Right lobe of liver (tissue), 6 donors: ENCODE measurements around the gene NEURL1. TPM values are rescaled to one million over a fixed set of nuclear protein-coding genes. Genes with fewer than 3 reads are reported as not detected.

Experiments
- ATAC-seq, 4 donors: fragments of 200-7000 bp; cut with Tn5 transposase; one replicate each; pipeline ENCODE4 v1.9.1; 2020; ENCODE audit warnings: mild to moderate bottlenecking in 4 of 4, moderate library complexity in 4 of 4
- DNase-seq, 3 donors: peaks; one replicate each; pipeline ENCODE4 v3.0.0-alpha.2; 2020
- H3K27ac ChIP-seq, 3 donors: fragments of 200-600 bp; one replicate each; pipeline ENCODE4 v1.8.0; 2022
- H3K27me3 ChIP-seq, 2 donors: fragments of 200-600 bp; one replicate each; pipeline ENCODE4 v1.8.0; 2022
- H3K36me3 ChIP-seq, 4 donors: fragments of 200-600 bp; sonication (generic) in 1 of 4; one replicate each; pipeline versions ENCODE4 v1.5.1 to v1.8.0; 2017 to 2022; ENCODE audit warnings: control low read depth in 1 of 4
- H3K4me1 ChIP-seq, 4 donors: fragments of 200-600 bp; sonication (generic) in 1 of 4; one replicate each; pipeline versions ENCODE4 v1.5.1 to v1.8.0; 2017 to 2022; ENCODE audit warnings: control low read depth in 1 of 4
- H3K4me3 ChIP-seq, 3 donors: fragments of 200-600 bp; one replicate each; pipeline ENCODE4 v1.8.0; 2022
- H3K9me3 ChIP-seq, 4 donors: fragments of 200-600 bp; sonication (generic) in 1 of 4; one replicate each; pipeline versions ENCODE4 v1.5.1 to v1.8.0; 2017 to 2022; ENCODE audit warnings: control low read depth in 1 of 4
- POLR2A ChIP-seq: fragments of 450-650 bp; IDR thresholded peaks from one replicate; pipeline ENCODE4 v1.6.1; 2017; ENCODE audit warnings: antibody characterized with exemption, mild to moderate bottlenecking
- WGBS: methylation state at CpG from one replicate; pipeline ENCODE4 v1.1.6; 2018; ENCODE audit warnings: low coverage, low lambda C conversion rate; ENCODE audit not compliant: insufficient coverage; ENCODE audit errors: missing lambda C conversion rate; 5-methylcytosine and 5-hydroxymethylcytosine counted together
- intact Hi-C, 2 donors: fragments of 100-400 bp; cut with DNase I; formaldehyde crosslinking; loops; one replicate each; pipeline versions ENCODE4 v1.11.2 to v1.14.1; 2022
- total RNA-seq, 6 experiments: library from RNA; depleted of rRNA in 2 of 6; stranded (reverse); fragments of >200 nt in 2 of 6; fragmentation: NEBNext Ultra II Directional in 3 of 6; extraction: Animal tissue kit (Norgen Biotek cat#: 25700) in 3 of 6; gene quantifications; one replicate each; pipeline versions ENCODE4 v1.1.0 to v1.2.4, GENCODE V29; 2016 to 2023
- TF ChIP-seq, protein P1 (sequence below), 4 donors: fragments of 200-600 bp in 3 of 4; fragments of 450-650 bp in 1 of 4; IDR thresholded peaks; one replicate each; pipeline versions ENCODE4 v1.5.1 to v1.8.0; 2016 to 2022; ENCODE audit warnings: antibody characterized with exemption in 4 of 4, mild to moderate bottlenecking in 2 of 4
- donor health status: DM: no; HTN: yes; CAD: no.
- donor health status: DM: no; HTN: no; CAD: no.
- donor health status: DM: no; HTN: no; CAD: no.
- donor health status: DM: no; HTN: yes; CAD: no.
- donor health status: DM: no; HTN: yes; CAD: no.

NEURL1 gene
- total RNA-seq, 6 experiments from 2014 or later = 0.10 to 1.6 (median 0.83) TPM; not detected in 1

DNA sequence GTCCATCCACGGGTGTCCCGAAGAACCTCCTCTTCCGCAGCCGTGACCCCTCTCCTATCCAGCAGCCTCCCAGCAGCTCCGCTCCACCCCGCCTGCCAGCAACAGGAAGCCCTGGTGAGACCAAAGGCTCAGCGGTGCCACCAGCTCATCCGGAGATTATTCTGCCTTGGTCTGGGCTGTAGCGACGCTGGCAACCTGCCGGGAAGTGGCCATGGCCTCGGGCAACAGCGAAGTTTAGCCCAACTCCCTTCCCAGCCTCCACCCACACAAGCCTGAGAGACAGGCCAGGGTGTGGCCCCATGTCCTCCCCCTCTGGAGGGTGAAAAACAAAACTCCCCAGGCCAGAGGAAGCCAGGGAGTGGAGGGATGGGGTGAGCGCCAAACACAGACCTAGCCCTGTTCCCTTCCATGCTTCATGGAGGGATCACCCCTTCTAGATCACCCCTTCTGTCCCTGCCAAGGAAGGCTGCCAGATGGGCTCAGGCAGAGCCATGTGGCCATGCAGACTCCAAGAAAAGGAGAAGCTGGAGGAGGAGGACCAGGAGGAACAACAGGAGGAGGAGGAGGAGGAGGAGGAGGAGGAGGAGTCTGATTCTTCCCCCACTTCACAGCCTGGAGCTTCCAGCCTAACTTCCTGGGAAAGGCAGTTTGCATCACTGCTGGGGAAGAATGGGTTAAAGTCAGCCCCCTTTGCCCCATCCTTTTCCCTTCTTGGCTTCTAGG is 42.3 kb upstream of the NEURL1 start:
- Histone ChIP-seq H3K27ac (peak overlapping the region; percentile 40 to 81 (median 52)), H3K36me3 (peaks cover 0 to 9% (median 5%) of the 10 kb centered on the region in 4 donors), H3K9me3 (no peaks in the 10 kb centered on the region), H3K27me3 (no peaks in the 10 kb centered on the region), H3K4me1 (no peaks in the 10 kb centered on the region), H3K4me3 (peak overlapping the region; percentile 54 to 58 (median 54))
- intact Hi-C loops = no loop called here
- peak; percentile 51 to 67 (median 66) for DNase-seq
- ATAC-seq = peak; percentile 47 to 58 (median 54)
- TF ChIP-seq, protein P1, sequence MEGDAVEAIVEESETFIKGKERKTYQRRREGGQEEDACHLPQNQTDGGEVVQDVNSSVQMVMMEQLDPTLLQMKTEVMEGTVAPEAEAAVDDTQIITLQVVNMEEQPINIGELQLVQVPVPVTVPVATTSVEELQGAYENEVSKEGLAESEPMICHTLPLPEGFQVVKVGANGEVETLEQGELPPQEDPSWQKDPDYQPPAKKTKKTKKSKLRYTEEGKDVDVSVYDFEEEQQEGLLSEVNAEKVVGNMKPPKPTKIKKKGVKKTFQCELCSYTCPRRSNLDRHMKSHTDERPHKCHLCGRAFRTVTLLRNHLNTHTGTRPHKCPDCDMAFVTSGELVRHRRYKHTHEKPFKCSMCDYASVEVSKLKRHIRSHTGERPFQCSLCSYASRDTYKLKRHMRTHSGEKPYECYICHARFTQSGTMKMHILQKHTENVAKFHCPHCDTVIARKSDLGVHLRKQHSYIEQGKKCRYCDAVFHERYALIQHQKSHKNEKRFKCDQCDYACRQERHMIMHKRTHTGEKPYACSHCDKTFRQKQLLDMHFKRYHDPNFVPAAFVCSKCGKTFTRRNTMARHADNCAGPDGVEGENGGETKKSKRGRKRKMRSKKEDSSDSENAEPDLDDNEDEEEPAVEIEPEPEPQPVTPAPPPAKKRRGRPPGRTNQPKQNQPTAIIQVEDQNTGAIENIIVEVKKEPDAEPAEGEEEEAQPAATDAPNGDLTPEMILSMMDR (IDR thresholded peaks at IDR 0.05) = no peak
- TF ChIP-seq POLR2A = no peak
- WGBS = 23% methylated on average over 10 of the region's 14 CpGs

DNA sequence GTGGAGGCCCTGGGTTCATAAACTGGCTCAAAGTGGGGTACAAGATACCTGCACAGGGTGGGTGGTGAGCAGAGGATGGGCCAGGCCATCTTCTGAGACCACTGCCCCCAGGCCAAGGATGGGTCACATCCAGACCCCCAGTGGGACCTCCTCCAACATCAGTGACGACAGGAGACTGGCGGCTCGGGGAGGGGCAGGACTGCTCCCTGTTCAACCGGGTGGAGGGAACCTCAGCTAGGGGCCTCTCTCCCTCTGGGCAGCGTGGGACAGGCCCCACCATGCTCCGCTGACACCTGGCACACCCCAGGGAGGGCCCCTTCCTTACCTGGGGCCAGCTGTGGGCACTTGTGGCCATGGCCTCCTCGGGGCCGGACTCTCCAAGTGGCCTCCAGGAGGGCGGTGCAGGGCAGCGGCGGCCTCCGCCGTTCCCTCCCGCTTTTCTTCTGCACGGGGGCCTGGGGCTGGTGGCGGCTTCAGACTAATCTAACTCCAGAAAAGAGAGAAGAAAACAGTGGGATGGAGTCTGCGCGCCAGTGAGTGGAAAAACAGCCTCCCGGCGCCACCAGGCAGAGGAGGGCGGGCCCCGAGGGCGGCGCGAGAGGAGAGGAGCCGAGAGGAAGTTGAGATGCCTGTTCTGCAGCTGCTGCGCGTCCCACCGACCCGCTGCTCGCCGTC is 41.5 kb upstream of the NEURL1 start, which contains the start of gene CALHM2:
CALHM2 (minus strand) TSS at position 540 of the 675 bp plus-strand sequence. CDS start 2,429 bp downstream, outside the sequence.
- TF ChIP-seq, protein P1 (IDR thresholded peaks at IDR 0.05) = no peak
- no peak for TF ChIP-seq POLR2A
- peak within 1 kb of the TSS; percentile 54 to 58 (median 54) for H3K4me3 ChIP-seq
- H3K9me3 ChIP-seq = no peaks in the 10 kb centered on the region
- peaks cover 0 to 3% (median 1%) of the 10 kb centered on the region in 4 donors for H3K36me3 ChIP-seq
- intact Hi-C loops = no loop called here
- WGBS = 3% methylated on average over 15 of the region's 32 CpGs
- DNase-seq (peak in 1 of 3 donors; percentile 63), ATAC-seq (peak; percentile 56 to 73 (median 67))
- no peaks in the 10 kb centered on the region for H3K27me3 ChIP-seq
- H3K27ac ChIP-seq = peak within 1 kb of the TSS; percentile 40 to 81 (median 52)
- no peaks in the 10 kb centered on the region for H3K4me1 ChIP-seq

DNA sequence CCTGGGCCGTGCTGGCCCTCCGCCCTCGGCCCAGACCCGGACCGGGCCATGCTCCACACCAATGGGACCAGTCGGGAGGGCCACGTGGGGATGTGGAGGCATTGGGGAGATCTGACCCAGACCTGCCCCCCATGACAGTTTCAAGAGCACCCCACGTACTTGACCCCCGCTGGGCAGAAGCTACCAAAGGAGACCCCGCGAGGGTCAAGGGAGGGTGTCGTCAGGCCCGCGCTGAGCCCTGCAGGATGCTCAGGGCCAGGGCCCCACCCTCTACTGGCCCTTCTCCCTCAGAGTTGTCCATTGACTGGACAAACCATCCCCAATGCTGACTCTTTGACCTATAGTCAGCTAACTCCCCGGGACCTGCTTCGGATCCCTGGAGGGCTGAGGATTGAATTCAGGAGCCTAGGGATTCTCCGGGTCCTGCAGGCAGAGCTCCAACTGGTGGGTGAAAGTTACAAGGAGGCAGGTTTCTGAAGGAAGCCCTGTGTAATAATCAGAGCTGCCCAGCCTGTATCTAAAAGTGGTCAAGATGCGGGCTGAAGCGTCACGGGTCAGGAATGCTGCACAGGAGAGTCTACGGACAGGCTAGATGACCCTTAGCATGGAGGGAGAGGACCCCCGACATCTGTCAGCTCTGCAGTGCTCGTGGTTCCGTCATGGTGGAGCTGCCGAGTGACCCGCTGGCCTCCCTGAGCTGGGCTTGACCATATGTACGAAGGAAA is 40.8 kb upstream of the NEURL1 start:
- H3K9me3 ChIP-seq = no peaks in the 10 kb centered on the region
- intact Hi-C loops = no loop called here
- no peaks in the 10 kb centered on the region for H3K27me3 ChIP-seq
- peak overlapping the region; percentile 54 to 58 (median 54) for H3K4me3 ChIP-seq
- H3K4me1 ChIP-seq = no peaks in the 10 kb centered on the region
- no peak for DNase-seq
- WGBS = 58% methylated on average over 10 of the region's 27 CpGs
- peaks cover 0 to under 1% (median 0%) of the 10 kb centered on the region in 4 donors for H3K36me3 ChIP-seq
- H3K27ac ChIP-seq = peak overlapping the region; percentile 21 to 81 (median 40)
- no peak for ATAC-seq
- TF ChIP-seq, protein P1 (IDR thresholded peaks at IDR 0.05) = no peak
- TF ChIP-seq POLR2A = no peak

DNA sequence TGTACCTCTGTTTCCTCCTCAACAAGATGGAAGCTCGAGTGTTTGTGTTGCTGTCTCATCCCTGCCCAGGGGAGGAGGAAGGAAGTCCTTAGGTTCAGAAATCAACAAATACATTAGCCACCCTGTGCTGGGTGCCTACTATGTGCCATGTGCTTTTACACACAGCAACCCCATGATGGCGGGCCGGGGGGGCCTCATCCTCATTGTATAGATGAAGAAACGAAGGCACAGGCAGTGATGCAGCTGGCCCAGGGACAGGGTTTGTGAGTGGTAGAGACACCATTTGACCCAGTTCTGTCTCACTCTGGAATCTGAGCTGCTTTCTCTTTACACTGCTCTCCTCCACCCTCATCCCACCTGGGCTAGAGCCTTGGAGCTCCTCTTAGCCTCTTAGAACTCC is 39.5 kb upstream of the NEURL1 start:
- Histone ChIP-seq H3K9me3 (no peaks in the 10 kb centered on the region), H3K4me1 (no peaks in the 10 kb centered on the region), H3K27me3 (no peaks in the 10 kb centered on the region), H3K4me3 (no peak overlapping the region), H3K27ac (no peak overlapping the region), H3K36me3 (no peaks in the 10 kb centered on the region)
- intact Hi-C loops = no loop called here
- 73% methylated on average over 3 of the region's 4 CpGs for WGBS
- ATAC-seq (no peak), DNase-seq (no peak)
- TF ChIP-seq, protein P1 (IDR thresholded peaks at IDR 0.05) = no peak
- TF ChIP-seq POLR2A = no peak
